NCI-H1105 treated with DMSO at 0.1 percent for 48 hours (cell line): ENCODE data around the gene RNF213.

ENCODE experiments used
- DNase-seq: peaks from one replicate; lab custom pipeline; 2025; lab: John Stamatoyannopoulos, UW

The RNF213 gene

DNA sequence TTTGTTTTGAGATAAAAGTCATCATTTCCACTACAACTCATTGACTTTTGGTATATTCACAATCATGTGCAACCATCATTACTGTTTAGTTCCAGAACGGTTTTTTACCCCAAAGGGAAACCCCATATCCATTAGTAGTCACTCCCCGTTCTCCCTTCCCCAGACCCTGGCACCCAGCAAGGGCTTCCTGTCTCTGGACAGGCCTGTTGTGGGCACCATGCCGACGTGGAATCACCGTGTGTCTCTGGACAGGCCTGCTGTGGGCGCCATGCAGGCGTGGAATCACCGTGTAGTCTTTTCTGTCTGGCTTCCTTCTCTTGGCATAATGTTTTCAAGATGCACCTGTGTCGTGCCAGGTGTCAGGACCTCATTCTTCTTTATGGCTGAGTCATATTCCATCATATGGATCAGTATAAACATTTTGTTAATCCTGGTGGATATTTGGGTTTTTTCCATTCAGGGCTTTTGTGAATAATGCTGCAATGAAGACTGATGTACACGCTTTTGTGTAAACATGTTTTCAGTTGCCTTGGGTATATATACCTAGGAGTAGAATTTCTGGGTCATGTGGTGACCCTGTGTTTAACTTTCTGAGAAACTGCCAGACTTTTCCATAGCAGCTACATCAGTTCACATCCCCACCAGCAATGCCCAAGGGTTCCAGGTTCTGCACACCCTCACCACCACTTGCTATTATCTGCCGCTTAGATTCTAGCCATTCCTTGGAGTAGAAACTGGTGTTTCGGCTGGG is 173.4 kb downstream of the RNF213 start:
- no peak for DNase-seq

DNA sequence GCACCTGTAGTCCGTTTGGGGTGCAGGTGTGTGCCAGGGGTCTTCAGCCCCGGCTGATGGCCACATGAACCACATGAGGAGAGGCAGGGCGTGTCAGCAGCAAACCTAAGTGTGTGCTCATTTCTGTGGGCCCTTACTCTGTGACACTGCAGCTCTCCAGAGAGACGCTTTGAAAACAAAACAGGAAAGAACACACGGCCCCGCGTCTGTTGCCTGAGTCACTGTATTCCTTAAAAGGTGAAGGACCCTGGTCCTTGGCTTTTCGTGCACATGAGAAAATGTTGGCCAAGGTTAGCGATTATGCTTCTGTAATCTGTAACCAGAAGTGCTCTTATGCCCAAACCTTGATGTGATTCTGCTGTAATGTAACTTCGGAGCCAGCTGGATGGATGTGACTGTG is 176.9 kb downstream of the RNF213 start:
- DNase-seq: no peak

DNA sequence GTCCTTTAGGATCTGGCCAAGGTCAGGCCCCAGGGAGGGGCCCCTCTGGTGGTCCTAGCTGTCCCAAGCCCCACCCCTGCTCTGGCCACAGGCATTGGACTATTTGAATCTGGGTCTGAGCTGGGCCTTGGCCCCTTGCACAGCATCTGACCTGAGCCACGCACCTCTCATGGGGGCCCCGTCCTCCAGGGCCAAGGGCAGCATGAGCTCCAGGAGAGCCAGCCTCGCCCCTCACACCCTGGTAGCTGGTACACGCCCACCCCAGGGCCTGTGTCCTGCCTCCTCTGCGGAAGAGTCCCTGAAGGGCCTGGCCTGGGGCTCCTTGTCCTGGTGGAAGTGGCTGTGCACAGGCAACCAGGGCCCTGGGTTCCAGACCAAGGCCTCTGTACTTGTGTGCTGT is 178.2 kb downstream of the RNF213 start:
- no peak for DNase-seq

DNA sequence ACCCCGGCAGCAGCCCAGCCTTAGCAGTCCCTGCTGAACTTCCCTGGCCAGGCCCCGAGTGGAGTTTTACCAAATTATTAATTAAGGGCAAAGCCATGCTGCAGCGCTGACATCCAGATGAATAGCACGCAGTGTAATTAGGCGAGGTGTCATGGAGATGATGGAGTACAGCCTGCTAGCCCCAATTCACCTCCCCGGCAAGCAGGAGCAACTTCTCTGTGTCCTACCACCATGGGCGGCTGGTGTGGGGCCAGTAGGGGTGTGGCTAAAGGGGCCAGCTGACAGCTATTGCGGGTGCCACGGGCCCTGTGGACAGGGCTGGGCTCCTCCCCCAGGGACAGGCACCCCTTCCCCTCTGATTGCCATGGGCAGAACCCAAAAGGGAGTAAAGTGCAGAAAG is 178.8 kb downstream of the RNF213 start:
- DNase-seq: no peak

DNA sequence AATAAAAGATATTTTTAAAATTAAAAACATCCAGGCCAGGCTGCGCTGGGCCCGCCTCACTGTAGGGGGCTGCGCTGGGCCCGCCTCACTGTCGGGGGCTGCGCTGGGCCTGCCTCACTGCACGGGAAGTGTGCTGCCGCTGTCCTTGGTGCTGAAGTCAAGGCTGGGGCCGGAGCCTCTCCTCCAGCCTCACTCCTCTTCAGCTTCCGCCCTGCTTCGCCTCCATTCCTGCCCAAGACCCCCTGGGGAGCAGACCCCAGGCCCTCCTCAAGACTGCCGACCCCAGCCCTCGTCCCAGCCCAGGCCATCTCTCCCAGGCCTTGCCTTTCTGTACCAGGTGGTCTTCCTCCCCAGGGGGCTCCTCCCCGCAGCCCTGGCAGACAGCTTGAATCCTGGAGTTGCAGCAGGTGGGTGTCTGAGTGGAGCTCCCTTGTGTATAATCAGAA is 180.5 kb downstream of the RNF213 start:
- DNase-seq: no peak

DNA sequence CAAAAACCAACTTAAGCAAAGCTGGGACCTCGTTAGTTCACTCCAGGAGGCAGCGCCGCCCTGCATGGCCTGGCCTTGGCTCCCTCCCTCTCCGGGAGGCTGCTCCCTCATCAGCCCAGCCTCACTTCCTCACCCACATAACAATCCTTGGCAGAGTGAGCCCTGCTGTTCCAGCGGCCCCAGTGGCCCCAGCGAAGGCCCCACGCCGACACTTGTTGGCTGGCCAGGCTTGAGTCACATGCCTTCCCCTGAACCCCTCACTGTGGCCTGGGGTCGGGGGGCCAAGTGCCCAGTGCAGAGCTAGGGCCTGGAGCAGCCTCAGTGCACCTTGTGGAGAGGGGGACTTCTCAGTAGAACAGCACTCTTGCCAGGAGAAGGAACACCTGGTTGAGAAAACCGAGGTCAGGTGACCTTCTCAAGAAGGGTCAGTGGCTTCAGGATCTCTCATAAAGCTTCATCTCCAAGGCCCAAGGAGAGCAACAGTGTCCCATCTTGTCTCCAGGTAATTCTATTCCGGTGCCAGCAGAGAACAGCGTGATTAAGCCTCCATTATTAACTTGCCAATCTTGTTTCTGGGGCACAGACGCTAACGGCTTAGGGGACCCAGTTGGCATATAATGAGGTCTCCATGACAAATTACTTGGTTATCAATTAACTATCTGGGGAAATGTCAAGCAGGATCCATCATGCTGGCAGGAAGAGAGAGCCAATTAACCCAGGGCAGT is 181.1 kb downstream of the RNF213 start:
- no peak for DNase-seq

DNA sequence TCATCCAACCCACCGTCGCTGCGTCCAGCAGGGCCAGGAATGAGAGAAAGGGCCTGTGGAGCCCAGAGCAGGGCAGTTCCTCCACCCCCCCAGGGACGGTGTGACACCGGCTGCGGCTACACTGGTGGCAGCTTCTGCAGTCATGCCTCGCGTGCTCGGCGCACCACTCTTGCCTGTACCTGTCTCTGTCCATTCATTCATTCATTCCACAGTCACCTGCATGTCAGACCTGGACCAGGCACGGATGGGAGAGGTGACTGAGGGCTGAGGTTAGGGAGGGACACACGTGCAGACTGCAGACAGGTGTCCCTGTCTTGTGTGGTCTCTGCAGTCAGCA is 181.6 kb downstream of the RNF213 start:
- no peak for DNase-seq

DNA sequence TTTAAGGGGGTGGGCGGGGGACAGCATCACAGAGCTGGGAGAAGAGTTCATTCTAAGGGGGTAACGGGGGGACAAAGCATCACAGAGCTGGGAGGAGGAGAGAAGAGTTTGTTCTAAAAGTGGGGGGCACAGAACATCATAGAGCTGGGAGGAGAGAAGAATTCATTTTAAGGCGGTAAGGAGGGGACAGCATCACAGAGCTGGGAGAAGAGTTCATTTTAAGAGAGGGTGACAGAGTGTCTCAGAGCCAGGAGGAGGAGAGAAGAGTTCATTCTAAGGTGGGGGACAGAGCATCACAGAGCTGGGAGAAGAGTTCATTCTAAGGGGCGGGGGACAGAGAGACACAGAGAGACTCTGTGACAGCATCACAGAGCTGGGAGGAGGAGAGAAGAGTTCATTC is 182.1 kb downstream of the RNF213 start:
- no peak for DNase-seq

DNA sequence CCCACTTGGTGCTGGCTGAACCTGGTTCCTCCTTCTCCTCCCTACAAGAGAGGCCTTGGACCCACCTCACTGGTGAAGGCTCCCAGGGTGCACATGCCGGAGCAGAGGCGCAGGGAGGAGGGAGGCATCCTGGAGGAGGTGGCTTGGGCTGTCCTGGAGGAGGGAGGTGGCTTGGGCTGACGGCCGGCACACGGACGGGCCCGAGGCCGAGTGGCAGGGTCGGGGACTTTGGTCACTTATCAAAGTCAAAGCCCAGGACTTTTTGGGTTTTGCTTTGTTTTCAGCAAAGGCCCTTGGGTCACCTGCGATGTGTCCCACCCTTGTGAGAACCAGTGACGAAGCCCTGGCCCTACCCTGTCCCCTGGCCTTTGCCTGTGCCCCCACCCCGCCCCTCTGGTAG is 182.8 kb downstream of the RNF213 start:
- DNase-seq: no peak

DNA sequence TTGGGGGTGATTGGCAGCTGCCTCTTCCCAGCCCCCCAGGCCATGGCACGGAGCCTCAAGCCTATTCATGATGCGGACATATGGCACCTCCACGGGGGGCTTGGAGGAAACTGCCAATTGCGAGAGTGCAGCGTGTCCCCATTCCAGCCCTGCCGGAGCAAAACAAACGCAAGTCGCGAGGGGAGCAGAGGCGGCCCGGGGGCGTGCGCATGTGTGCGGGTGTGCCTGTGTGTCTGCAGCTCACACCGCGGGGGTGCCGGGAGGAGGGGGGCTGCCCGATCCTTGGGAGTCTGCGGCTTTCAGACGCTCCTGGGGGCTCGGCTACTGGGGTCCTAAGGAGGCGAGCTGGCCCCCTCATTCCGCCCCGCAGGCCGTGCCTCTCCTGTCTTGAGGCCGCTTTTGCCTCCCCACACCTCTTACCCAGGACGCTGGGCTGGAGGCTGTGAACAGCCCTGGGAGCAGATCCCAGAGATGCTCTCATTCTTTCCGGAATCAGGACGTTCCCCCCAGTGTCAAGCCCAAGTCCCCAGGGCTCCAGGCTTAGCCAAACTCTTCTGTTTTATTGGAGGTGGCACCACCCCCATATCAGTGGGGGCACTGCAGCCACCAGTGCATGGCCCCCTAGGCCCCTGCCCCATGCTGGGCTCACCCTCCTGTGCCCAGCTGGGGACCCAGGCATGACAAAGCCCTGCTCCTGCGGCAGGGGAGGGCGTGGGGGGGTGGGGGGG is 183.4 kb downstream of the RNF213 start:
- DNase-seq: no peak

DNA sequence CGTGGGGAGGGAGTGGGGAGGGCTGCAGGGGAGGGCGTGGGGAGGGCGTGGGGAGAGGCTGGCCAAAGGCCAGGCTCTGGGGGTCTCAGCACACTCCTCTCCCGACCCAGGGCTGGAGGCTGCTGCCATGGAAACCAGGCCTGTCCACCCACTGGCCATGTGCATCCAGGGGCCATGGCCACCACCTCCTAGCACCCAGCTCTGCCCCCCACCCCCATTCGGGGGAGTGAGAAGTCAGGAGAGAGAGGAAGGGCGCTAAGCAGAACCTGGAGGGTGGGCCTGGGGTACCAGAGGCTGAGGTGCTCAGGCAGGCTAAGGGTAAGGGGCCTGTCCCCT is 184.0 kb downstream of the RNF213 start:
- no peak for DNase-seq

DNA sequence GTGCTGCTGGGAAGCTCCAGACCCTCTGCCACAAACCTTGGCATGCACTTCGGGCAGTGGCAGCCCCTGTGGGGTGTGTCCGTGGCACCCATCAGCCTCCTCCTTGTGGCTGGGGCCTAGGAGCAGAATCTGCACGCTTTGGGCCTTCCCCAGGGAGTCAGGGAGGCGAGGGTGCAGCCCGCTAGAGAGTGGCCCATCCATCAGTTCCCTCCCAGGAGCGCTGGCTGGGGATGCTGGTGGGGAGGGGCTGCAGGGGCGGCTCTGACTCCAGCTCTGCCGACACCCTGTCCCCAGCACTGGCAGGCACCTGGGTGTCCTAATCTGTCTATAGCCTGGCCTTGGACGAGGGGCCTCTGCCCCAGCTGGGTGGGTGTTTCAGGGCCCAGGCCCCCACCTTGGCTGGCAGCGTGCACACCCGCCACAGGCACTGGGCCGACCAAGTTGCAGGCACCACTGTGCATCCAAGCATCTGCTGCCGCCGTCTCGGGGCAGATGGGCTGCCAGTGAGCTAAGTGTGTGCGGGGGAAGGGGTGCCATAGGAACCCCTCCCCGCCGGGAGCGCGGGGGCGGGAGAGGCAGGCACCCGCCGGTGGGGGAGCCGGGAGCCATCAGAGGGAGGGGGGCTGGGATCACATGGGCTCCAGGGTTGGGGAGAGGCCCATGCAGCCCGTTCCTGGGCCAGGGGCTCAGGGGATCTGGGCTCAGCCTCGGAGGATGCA is 184.5 kb downstream of the RNF213 start:
- no peak for DNase-seq

DNA sequence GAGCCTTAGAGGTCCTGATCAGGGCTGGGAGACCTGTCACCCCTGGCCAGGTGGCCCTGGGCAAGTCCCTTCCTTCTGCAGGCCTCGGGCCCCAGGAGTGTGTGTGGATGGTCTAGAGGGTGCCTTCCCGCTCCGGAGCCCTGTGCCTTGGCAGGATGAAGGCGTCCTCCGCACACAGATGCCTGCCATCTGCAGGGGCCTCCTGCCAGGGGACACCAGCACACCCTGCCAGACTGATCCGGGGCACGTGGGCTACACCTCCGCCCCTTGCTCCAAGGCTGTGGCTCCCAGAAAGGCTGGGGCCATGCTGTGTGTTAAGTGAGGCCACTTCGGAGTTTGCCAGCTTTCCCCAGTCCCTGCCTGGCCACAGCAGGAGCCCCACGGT is 185.1 kb downstream of the RNF213 start:
- DNase-seq: no peak

DNA sequence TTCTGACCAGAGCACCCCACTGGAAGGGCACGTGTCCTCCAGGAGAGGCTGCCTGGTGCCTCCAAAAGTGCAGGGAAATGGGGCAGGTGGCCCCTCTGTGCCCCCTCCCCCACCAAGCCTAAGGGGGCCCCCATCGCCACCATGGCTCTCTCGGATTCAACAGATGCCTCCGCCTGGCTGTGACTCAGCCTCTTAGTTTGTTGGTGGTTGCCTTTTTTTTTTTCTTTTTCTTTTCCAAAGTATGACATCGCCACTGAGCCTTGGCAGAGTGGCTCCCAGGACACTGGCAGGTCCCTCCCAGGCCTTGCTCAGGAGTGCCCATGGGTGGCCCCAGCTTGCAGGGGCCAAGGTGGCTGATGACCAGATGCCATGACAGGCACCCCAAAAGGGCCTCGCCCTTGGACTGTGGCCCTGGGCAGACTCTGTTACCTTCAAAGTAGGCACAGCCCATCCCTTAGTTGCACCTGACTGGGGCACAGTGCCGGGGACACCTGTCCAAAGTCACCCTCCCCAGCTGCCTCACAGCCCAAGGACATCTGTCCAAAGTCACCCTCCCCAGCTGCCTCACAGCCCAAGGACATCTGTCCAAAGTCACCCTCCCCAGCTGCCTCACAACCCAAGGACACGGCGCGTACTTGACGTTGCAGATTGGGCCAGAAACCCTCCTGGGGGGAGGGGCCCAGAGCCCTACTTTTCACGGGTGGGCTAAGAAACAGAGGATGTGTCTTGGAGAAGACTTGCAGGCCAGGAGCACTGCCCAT is 186.2 kb downstream of the RNF213 start:
- no peak for DNase-seq

DNA sequence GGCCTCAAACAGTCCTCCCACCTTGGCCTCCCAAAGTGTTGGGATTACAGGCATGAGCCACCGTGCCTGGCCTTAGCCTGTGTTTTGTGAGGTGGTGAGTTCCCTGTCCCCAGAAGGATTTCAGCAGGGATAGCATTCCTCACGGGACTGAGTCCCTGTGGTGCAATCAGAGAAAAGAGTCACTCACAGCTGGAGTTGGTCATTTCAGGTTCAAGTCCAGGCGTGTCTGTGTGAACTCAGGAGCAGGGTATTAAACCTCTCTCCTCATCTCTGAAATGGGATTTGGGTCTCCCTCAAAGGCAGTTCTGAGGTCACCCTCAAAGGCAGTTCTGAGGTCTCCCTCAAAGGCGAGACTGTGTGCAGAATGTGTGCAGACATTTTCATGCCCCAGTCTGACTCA is 187.1 kb downstream of the RNF213 start:
- no peak for DNase-seq
